Colon (tissue), 2 donors: Measurements from ENCODE around the gene TAC3.
"Not testable (repeated sequence)": the region's sequence is repeated elsewhere in the genome, so short reads cannot be mapped to it uniquely, and the experiment has no call there.

ENCODE experiments used
- FAIRE-seq: peaks from 2 replicates; lab custom pipeline; 2012; peaks lifted over from hg19 to GRCh38; lab: Jason Lieb, UNC
- donor health status: control.
- donor health status: control.

TAC3 gene

GRCh38 chr12:57016348-57016747 is at the start of gene TAC3:
Gene TAC3 (minus strand): TSS chr12:57016529. CDS start chr12:57015797, 732 bp downstream.
- FAIRE-seq = no peak

GRCh38 chr12:57063991-57064685 is 47.8 kb upstream of the TAC3 start:
- FAIRE-seq = no peak

- no peak for FAIRE-seq
Measured at GRCh38 chr12:57058454-57058853, 42.1 kb upstream of the TAC3 start.

- no peak for FAIRE-seq
Measured at GRCh38 chr12:57057067-57057751, 40.9 kb upstream of the TAC3 start.

- FAIRE-seq = no peak
Measured at GRCh38 chr12:57055824-57056223, 39.5 kb upstream of the TAC3 start.

- not testable (repeated sequence) for FAIRE-seq
Measured at GRCh38 chr12:57053901-57054300, 37.6 kb upstream of the TAC3 start.

GRCh38 chr12:57053146-57053545 is 36.8 kb upstream of the TAC3 start:
- FAIRE-seq = not testable (repeated sequence)

GRCh38 chr12:57051011-57051410 is 34.7 kb upstream of the TAC3 start:
- FAIRE-seq = no peak

GRCh38 chr12:57049890-57050289 is 33.6 kb upstream of the TAC3 start, which contains the start of gene MYO1A:
Gene MYO1A (minus strand): TSS chr12:57050129. CDS start chr12:57048323, 1,806 bp downstream.
- FAIRE-seq = no peak

- FAIRE-seq = no peak
Measured at GRCh38 chr12:57049119-57049446, 32.8 kb upstream of the TAC3 start.

GRCh38 chr12:57048423-57049118 is 32.2 kb upstream of the TAC3 start:
- no peak for FAIRE-seq

GRCh38 chr12:57047981-57048380 is 31.7 kb upstream of the TAC3 start:
- FAIRE-seq = no peak

- FAIRE-seq = no peak
Measured at GRCh38 chr12:57046947-57047890, 30.9 kb upstream of the TAC3 start.

- FAIRE-seq = no peak
Measured at GRCh38 chr12:57046086-57046791, 29.9 kb upstream of the TAC3 start.

GRCh38 chr12:57044889-57045288 is 28.6 kb upstream of the TAC3 start:
- no peak for FAIRE-seq

- FAIRE-seq = no peak
Measured at GRCh38 chr12:57044468-57044867, 28.1 kb upstream of the TAC3 start.

- no peak for FAIRE-seq
Measured at GRCh38 chr12:57042695-57043094, 26.4 kb upstream of the TAC3 start.

- no peak for FAIRE-seq
Measured at GRCh38 chr12:57040750-57041149, 24.4 kb upstream of the TAC3 start.

GRCh38 chr12:57040211-57040610 is 23.9 kb upstream of the TAC3 start:
- FAIRE-seq = no peak

- no peak for FAIRE-seq
Measured at GRCh38 chr12:57039016-57039798, 22.9 kb upstream of the TAC3 start.

GRCh38 chr12:57037264-57037663 is 20.9 kb upstream of the TAC3 start:
- no peak for FAIRE-seq
